Loucy (cell line): ENCODE results near the gene VPS13D.

Experiments
- H2AFZ ChIP-seq: fragments of 200-600 bp; sonication (generic); 2 replicates; pipeline ENCODE4 v1.6.0; 2016; ENCODE audit warnings: antibody characterized with exemption, mild to moderate bottlenecking, low read length, moderate library complexity
- H3F3A ChIP-seq: fragments of 200-600 bp; 2 replicates; pipeline ENCODE4 v1.6.0; 2016; ENCODE audit warnings: antibody characterized with exemption, low read depth, mild to moderate bottlenecking
- H3K27me3 ChIP-seq: fragments of 200-600 bp; sonication (generic); 2 replicates; pipeline ENCODE4 v1.6.1; 2014; ENCODE audit warnings: low read length, mild to moderate bottlenecking; ENCODE audit not compliant: insufficient read depth, poor library complexity, severe bottlenecking
- H3K36me3 ChIP-seq: fragments of 200-600 bp; sonication (generic); 2 replicates; pipeline ENCODE4 v1.6.1; 2016; ENCODE audit warnings: low read length; ENCODE audit not compliant: insufficient read depth
- H3K4me1 ChIP-seq: fragments of 200-600 bp; sonication (generic); 2 replicates; pipeline ENCODE4 v1.5.1; 2014; ENCODE audit warnings: low read length, mild to moderate bottlenecking; ENCODE audit not compliant: insufficient read depth, poor library complexity, severe bottlenecking
- H3K4me2 ChIP-seq: fragments of 200-600 bp; sonication (generic); 2 replicates; pipeline ENCODE4 v1.6.0; 2014; ENCODE audit warnings: antibody characterized with exemption, low read length, low read depth, mild to moderate bottlenecking; ENCODE audit not compliant: poor library complexity, severe bottlenecking
- H3K4me3 ChIP-seq: fragments of 200-600 bp; sonication (generic); 2 replicates; pipeline ENCODE4 v1.5.1; 2014; ENCODE audit warnings: low read length, mild to moderate bottlenecking, mixed read lengths; ENCODE audit not compliant: poor library complexity, severe bottlenecking
- H3K79me2 ChIP-seq: fragments of 200-600 bp; sonication (generic); 2 replicates; pipeline ENCODE4 v1.6.1; 2014; ENCODE audit warnings: low read length; ENCODE audit not compliant: insufficient read depth
- H3K9ac ChIP-seq: fragments of 200-600 bp; sonication (generic); 2 replicates; pipeline ENCODE4 v1.6.0; 2014; ENCODE audit warnings: mild to moderate bottlenecking, low read depth, low read length, moderate library complexity; ENCODE audit not compliant: poor library complexity, severe bottlenecking
- H3K9me2 ChIP-seq: fragments of 200-600 bp; sonication (generic); replicated peaks from 2 replicates; pipeline ENCODE4 v1.6.1; 2016; ENCODE audit warnings: low read depth, low read length, mixed read lengths
- H3K9me3 ChIP-seq: fragments of 200-600 bp; sonication (generic); 2 replicates; pipeline ENCODE4 v1.6.1; 2014; ENCODE audit warnings: mild to moderate bottlenecking, antibody characterized with exemption, low read length, low read depth; ENCODE audit not compliant: insufficient read depth
- H4K20me1 ChIP-seq: fragments of 200-600 bp; sonication (generic); 2 replicates; pipeline ENCODE4 v1.6.0; 2014; ENCODE audit warnings: antibody characterized with exemption, low read length, mild to moderate bottlenecking; ENCODE audit not compliant: insufficient read depth, poor library complexity, severe bottlenecking
- EZH2phosphoT487 ChIP-seq: fragments of 200-600 bp; IDR thresholded peaks from 2 replicates; pipeline ENCODE4 v1.6.1; 2018; ENCODE audit warnings: antibody characterized with exemption, mild to moderate bottlenecking, moderate library complexity, borderline replicate concordance
- TF ChIP-seq, protein P1 (sequence below): fragments of 200-600 bp; sonication (generic); conservative IDR thresholded peaks from 2 replicates; pipeline ENCODE4 v1.5.1; 2014; ENCODE audit warnings: mild to moderate bottlenecking, antibody characterized with exemption, low read length

Gene VPS13D

DNA sequence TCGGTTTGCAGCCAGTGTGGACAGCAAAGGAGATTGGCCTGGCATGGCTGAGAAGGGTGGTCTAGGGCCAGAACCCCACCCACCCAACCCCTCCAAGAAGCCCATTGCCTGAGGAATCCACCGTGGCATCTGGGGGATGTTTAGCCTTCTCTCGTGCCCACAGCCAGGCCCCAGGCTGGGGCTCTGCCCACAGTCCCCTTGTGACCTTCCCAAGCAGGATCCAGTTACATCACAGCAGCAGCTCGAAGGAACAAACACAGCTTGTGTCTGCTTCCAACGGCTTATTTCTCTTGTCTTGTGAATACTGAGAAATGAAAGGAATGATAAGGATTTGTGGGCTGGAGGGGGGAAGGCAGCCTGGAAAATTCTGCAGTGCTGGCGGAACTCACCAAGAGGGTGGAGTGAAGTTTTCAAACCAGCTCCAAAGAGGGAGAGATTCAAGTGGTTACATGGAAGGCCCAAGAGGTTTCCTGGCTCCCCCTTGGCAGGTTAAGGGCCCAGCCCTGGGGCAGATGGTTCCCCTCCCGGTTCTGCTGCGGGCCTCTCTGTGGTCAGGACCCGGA, 326.6 kb downstream of the VPS13D start:
- Histone ChIP-seq H4K20me1 (no peaks in the 10 kb centered on the region), H3F3A (no peaks in the 10 kb centered on the region), H3K79me2 (no peaks in the 10 kb centered on the region), H3K9me2 (no peaks in the 10 kb centered on the region), H3K4me2 (no peak overlapping the region), H3K36me3 (no peaks in the 10 kb centered on the region), H3K4me1 (no peaks in the 10 kb centered on the region), H3K27me3 (no peaks in the 10 kb centered on the region), H3K4me3 (no peak overlapping the region), H2AFZ (no peak overlapping the region), H3K9ac (no peak overlapping the region), H3K9me3 (no peaks in the 10 kb centered on the region)
- TF ChIP-seq EZH2phosphoT487 = no peak
- TF ChIP-seq, protein P1, sequence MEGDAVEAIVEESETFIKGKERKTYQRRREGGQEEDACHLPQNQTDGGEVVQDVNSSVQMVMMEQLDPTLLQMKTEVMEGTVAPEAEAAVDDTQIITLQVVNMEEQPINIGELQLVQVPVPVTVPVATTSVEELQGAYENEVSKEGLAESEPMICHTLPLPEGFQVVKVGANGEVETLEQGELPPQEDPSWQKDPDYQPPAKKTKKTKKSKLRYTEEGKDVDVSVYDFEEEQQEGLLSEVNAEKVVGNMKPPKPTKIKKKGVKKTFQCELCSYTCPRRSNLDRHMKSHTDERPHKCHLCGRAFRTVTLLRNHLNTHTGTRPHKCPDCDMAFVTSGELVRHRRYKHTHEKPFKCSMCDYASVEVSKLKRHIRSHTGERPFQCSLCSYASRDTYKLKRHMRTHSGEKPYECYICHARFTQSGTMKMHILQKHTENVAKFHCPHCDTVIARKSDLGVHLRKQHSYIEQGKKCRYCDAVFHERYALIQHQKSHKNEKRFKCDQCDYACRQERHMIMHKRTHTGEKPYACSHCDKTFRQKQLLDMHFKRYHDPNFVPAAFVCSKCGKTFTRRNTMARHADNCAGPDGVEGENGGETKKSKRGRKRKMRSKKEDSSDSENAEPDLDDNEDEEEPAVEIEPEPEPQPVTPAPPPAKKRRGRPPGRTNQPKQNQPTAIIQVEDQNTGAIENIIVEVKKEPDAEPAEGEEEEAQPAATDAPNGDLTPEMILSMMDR = no peak

DNA sequence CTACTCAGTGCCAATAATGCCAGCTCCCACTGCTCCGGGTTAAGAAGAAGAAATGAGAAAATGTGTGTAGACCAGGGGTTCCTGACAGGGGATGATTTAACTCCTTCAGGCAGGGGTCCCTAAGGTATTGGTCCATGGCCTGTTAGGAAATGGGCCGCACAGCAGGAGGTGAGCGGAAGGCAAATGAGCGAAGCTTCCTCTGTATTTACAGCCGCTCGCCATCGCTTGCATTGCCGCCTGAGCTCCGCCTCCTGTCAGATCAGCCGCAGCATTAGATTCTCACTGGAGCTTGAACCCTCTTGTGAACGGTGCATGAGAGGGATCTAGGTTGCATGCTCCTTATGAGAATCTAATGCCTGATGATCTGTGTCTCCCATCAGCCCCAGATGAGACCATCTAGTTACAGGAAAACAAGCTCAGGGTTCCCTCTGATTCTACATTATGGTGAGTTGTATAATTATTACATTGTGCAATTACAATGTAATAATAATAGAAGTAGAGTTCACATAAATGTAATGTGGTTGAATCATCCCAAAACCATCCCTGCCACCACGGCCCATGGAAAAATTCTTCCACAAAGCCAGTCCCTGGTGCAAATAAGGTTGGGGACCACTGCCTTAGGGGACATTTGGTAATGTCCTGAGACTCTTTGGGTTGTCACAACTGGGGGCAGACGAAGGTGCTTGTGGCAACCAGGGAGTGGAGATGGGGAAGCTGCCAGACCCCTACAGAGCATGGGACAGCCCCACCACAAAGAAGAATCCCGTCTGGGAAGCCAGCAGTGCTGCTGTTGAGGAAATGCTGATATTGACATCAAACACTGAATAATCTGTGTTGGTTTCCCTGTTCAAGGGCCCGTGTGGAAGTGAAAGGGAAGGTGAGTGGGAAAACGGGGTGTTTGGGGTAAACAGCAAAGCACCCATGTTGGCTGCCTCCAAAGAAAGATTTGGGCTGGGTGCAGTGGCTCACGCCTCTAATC, 327.4 kb downstream of the VPS13D start:
- Histone ChIP-seq H3K9me2 (no peaks in the 10 kb centered on the region), H3K4me2 (no peak overlapping the region), H3K36me3 (no peaks in the 10 kb centered on the region), H3K79me2 (no peaks in the 10 kb centered on the region), H3K27me3 (no peaks in the 10 kb centered on the region), H3K9ac (no peak overlapping the region), H3K4me3 (no peak overlapping the region), H2AFZ (no peak overlapping the region), H3K9me3 (no peaks in the 10 kb centered on the region), H4K20me1 (no peaks in the 10 kb centered on the region), H3F3A (no peaks in the 10 kb centered on the region), H3K4me1 (no peaks in the 10 kb centered on the region)
- TF ChIP-seq, protein P1 = no peak
- TF ChIP-seq EZH2phosphoT487 = no peak

DNA sequence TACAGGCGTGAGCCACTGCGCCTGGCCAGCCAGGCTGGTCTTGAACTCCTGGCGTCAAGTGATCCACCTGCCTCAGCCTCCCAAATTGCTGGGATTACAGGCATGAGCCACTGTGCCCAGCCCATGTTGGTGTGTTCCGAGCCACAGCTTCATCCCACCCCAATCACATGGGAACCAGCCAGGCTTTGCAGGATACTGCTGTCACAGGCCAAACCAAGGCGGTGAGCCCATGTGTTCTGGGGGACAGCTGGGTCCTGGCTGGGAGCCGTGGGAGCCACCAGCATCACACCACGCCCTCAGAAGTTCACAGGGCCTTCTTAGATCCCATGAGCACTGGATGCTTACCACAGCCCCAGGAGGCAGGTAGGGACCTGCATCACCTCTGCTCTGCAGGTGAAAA, 331.3 kb downstream of the VPS13D start:
- no peaks in the 10 kb centered on the region for H3F3A ChIP-seq
- no peaks in the 10 kb centered on the region for H3K27me3 ChIP-seq
- no peak overlapping the region for H2AFZ ChIP-seq
- TF ChIP-seq EZH2phosphoT487 = no peak
- TF ChIP-seq, protein P1 = no peak
- no peaks in the 10 kb centered on the region; the same call in 1 of the 2 replicates for H3K36me3 ChIP-seq
- H3K79me2 ChIP-seq = no peaks in the 10 kb centered on the region
- no peaks in the 10 kb centered on the region for H3K9me2 ChIP-seq
- no peak overlapping the region for H3K9ac ChIP-seq
- H3K4me3 ChIP-seq = no peak overlapping the region
- H3K9me3 ChIP-seq = peaks cover 17% of the 10 kb centered on the region; the same call in 1 of the 2 replicates
- no peaks in the 10 kb centered on the region for H4K20me1 ChIP-seq
- H3K4me2 ChIP-seq = no peak overlapping the region
- H3K4me1 ChIP-seq = no peaks in the 10 kb centered on the region
